ENCODE results near the gene SRPK2.
"Not testable (repeated sequence)": the region's sequence is repeated elsewhere in the genome, so short reads cannot be mapped to it uniquely, and the experiment has no call there.

SRPK2 gene

DNA sequence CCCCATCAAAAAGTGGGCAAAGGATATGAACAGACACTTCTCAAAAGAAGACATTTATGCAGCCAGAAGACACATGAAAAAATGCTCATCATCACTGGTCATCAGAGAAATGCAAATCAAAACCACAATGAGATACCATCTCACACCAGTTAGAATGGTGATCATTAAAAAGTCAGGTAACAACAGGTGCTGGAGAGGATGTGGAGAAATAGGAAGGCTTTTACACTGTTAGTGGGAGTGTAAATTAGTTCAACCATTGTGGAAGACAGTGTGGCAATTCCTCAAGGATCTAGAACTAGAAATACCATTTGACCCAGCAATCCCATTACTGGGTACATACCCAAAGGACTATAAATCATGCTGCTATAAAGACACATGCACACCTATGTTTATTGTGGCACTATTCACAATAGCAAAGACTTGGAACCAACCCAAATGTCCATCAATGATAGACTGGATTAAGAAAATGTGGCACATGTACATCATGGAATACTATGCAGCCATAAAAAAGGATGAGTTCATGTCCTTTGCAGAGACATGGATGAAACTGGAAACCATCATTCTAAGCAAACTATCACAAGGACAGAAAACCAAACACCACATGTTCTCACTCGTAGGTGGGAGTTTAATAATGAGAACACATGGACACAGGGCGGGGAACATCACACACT lies 128.4 kb downstream of the SRPK2 start:
- DNase-seq = not testable (repeated sequence)

DNA sequence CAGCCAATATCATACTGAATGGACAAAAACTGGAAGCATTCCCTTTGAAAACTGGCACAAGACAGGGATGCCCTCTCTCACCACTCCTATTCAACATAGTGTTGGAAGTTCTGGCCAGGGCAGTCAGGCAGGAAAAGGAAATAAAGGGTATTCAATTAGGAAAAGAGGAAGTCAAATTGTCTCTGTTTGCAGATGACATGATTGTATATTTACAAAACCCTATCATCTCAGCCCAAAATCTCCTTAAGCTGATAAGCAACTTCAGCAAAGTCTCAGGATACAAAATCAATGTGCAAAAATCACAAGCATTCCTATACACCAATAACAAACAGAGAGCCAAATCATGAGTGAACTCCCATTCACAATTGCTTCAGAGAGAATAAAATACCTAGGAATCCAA lies 129.8 kb downstream of the SRPK2 start:
- DNase-seq = not testable (repeated sequence)

DNA sequence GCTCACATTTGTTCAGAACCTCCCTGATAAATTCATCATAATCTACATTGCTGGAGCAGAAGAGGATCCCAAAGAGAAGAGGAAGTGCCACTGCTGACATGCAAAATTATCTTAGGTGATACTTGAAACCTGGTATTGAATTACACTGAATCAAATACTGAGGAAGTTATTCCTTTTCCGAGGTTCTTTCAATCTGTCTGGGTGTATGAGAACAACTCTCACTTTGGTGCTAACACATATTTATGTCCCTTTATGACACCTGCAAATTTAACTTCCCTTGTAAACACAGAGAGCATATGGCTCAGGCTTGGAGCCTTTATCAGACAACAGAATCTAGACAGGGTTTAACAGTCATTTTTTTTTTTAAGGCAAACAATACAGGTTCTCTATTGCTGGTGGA lies 131.4 kb downstream of the SRPK2 start:
- no peak for DNase-seq

DNA sequence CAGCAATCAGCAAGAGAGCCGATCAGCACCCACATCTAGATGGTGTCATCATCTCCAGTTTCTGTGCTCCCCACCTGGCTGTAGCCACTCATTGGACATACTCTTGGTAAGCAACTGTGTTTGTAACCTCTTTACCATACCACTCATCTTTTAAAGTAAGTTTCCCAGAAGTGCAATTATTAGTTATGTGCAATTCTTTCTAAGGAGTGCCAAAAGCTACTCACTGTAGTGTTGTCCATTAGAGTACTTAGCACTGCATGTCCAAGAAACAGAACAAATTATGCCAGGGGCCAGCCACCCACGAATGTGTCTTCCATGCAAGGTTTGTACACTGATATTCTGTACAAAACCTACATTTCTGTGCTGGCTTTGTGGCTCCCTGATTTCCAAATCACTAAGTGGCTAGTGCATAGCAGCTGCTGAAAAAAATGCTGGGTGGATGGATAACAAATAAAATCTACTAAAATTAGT lies 131.9 kb downstream of the SRPK2 start:
- no peak for DNase-seq

DNA sequence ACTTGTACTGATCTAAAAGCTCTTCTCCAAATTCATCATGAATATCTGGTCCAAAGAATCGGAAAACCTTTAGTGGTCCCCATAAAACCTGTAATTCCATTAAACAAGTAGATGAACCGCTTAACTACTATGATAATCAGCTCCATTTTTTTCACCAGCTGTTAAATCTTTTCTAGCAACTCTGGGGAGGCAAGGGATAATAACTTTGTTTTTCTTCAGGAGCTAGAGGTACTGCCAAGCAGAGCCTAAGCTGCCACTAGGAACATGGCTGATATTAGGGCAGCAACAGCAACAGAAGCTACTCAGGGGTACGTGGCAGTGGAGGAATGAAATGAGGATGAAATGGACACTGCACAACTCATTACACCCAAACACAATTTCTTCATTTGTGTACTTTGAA lies 138.0 kb downstream of the SRPK2 start:
- no peak for DNase-seq

DNA sequence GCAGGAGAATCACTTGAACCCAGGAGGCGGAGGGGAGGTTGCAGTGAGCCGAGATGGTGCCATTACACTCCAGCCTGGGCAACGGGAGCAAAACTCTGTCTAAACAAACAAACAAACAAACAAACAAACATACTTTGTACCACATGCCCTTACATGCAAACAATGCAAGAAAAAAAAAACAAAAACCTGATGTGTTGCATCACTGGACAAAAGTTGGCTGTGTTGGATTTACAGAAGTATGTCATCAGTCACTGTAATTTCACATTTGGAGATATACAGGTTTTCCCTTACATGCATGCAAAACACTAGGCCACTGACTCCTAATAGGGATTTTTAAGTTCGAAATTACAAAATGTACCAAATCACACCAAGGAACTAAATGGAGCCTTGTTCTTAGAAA lies 138.5 kb downstream of the SRPK2 start:
- no peak for DNase-seq

DNA sequence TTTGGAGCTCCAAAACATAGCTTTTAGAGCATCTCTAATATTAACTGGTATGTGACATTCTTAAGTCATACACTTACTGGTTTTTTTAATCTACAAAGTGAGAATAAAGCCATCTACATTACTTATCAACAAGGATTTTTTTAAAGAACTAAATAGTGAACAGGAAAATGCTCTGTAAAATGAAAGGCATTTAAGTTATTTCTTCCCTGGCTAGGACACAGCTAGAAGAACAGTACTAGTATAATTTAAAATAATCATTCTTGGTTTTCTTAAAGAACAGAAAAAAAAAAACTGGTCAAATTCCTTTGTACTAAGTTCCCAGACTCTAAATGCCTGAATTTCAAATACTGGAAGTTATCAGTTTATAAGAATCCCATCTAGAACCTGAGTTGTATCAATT lies 139.5 kb downstream of the SRPK2 start:
- DNase-seq = no peak

DNA sequence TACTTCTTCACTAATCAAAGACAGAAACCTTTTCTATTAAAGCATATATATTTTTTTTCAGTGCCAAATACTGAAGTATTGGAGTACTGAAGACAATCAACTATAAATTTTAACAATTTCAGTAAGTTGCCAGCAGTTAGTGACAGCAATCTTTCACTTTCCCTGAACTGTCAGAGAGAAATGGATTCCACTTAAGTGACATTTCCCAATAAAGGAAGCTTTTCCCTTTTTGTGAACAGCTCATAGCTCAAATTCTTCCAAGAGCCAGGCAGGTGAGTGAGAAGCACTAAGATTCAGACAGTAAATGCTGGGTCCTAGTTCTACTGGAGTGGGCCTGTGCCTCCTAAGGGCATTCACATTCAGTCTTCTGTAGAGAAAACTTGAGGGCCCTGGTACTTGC lies 142.0 kb downstream of the SRPK2 start:
- DNase-seq = no peak

DNA sequence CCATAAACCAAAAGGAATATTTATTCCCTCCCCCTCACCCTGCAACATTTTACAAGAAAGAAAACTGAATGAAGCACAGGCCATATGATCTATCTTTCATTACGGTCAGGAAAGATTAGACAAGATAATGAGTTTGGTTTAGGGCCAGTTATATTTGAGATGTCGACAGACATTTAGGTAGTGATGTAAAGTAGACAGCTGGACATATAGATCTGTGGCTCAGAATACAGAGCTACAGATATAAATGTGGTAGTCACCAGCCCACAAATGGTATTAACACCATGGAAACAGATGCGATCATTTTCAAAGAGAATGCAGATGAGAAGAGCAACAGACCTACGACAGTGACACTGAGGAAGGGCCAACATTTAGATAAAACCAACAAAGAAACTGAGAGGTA lies 142.5 kb downstream of the SRPK2 start:
- no peak for DNase-seq

DNA sequence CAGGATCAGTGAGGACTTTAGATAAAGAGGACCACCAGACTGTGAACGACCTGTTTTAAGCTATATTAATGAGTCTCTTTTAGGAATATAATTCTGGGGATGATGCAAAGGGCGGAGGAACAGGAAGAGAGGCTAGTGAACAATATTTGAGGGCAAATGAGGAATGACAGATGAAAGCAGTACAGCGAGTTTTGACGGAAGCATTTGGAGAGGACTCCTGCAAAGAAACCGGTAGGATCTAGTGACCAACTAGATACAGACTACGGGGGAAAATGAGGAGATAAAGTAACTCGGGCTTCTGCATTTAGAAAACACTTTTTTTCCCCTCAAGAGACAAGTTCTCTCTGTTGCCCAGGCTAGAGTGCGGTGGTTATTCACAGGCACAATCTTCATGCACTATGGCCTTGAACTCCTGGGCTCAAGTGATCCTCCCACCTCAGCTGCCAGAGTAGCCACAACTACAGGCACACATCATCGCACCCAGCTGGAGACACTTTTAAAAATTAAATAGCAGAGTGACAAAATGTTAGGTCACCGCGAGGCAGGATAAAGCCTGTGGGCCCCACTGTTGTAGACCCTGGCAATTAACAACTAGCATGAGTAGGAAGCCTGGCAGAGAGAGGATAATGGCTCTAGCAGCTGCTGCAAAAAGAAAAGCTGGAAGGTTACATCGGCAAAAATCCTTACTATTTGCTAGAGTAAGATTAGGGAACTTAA lies 143.2 kb downstream of the SRPK2 start:
- DNase-seq = no peak

DNA sequence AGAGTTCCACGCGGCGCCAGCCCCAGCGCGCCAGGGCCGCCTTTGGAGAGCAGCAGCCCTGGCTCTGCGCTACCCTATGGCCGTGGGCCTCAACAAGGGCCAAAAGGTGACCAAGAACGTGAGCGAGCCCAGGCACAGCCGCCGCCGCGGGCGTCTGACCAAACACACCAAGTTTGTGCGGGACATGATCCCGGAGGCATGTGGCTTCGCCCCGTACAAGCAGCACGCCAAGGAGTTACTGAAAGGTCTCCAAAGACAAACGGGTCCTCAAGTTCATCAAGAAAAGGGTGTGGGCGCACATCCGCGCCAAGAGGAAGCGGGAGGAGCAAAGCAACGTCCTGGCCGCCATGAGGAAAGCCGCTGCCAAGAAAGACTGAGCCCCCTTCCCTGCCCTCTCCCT lies 144.1 kb downstream of the SRPK2 start:
- DNase-seq = no peak

DNA sequence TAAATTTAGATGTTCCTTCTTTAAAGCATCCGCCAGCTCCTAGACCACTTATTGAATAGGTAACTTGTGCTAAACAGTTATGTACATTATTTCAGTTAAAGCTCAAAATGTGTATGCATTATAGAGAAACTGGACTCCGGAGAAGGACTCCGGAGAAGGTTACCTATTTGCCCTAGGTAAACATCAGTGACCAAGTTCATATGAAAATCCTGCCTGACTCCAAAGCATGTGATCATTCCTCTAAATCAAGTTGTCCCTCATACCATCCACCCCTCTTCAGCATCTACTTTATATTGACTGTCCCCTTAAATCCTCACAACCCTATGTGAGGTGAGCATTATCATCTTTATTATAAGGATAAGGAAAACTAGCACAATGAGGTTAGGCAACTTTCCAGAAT lies 147.5 kb downstream of the SRPK2 start:
- DNase-seq = no peak

DNA sequence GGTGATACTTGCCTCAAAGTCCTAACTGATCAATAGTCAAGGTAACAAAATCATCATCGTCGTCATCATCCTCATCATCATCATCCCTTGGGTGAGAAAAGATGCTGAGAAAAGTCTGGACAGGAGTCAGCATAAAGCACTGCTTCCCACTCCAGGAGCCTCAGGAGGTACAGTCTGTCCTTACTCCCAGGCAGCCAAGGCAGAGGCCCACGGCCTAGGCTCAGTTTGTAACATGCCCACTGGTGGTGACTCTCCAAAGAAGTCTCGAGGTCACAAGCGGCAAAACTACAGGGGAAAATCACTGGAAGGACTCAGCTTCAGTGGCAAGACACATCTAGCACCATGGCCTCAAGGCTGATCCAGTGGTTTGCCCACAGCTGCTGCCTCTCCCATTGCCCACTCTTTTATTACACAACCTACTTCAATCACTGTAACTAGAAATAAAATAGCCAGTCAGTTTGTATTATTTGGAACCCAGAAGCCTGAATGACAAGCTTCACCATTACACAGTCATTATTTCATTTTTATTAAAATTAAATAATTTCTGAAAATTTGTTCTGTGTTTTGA lies 150.4 kb downstream of the SRPK2 start:
- no peak for DNase-seq

DNA sequence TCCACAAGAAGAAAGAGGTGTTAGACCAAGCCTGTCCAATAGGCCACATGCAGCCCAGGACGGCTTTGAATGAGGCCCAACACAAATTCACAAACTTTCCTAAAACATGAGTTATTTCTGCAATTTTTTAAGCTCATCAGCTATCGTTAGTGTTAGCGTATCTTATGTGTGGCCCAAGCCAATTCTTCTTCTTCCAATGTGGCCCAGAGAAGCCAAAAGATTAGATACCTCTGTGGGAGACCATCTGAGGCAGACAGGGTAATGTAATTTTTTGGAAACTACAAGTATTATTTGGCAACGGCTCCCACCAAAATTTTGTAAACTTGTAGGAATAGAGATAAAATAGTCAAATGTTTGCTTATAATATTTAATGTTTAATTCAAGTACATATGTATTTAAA lies 153.8 kb downstream of the SRPK2 start:
- no peak for DNase-seq

DNA sequence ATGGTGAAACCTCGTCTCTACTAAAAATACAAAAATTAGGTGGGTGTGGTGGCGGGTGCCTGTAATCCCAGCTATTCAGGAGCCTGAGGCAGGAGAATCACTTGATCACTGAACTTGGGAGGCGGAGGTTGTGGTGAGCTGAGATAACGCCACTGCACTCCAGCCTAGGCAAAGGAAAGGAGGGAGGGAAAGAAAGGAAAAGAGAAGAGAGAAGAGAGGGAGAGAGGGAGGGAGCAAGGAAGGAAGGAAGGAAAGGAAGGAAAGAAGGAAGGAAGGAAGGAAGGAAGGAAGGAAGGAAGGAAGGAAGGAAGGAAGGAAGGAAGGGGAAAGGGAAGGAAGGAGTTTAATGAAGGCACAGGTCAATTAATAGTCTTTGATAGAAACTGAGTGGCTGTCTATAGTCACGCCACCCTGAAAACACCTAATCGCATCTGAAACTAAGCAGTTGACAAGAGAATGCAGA lies 155.9 kb downstream of the SRPK2 start:
- not testable (repeated sequence) for DNase-seq

DNA sequence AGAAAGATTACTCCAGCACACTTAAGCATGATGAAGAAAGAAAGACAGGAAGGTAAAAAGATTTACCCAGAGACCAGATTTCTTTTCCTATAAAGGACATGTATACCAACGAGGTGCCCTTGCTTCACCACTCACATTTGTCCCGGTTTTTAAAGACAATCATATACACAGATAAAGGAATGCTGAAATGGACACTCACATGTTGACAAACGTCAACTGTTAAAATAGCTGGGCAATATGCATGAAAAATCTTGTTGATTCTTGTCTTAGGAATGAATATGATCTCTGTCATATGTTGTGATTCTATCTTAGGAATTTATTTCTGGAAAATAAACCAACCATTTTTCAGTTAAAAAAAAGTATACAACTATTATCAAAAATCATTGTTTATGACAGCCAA lies 158.2 kb downstream of the SRPK2 start:
- DNase-seq = no peak

DNA sequence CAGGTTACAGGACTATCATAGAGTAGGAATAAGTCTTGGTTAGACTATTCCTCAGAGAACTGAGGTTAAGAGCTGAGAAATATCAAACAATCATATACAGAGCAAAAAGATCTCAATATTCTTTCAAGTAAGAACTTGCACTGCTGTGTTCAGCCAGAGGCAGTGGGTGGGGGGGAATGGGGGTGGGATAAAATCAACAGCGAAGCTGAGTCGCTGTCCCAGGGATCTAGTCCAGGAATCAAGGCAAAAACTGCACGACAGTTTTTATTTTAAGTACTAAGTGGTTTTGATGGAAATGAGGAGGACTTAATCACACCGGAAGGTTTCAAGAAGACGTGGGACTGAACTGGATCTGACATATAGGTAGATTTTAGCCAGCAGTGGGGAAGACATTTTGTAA lies 159.1 kb downstream of the SRPK2 start:
- DNase-seq = no peak

DNA sequence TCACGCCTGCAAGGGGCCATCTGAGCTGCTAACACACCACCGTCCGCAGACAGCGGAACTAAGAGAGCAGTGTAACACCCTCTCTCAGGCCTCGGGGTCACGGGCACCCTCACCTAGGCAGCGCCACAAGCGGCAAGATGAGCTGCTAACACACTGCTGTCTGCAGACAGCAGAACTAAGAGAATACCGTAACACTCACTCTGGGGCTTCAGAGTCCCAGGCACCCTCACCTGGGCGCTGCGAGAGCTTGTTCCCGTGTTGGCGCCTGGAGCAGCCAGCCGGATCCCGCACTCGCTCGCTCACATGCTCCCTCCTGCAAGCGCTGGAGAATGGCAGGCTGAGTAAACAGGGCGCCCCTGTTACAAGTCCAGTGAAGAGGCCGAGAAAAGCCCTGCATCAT lies 160.2 kb downstream of the SRPK2 start:
- no peak for DNase-seq

DNA sequence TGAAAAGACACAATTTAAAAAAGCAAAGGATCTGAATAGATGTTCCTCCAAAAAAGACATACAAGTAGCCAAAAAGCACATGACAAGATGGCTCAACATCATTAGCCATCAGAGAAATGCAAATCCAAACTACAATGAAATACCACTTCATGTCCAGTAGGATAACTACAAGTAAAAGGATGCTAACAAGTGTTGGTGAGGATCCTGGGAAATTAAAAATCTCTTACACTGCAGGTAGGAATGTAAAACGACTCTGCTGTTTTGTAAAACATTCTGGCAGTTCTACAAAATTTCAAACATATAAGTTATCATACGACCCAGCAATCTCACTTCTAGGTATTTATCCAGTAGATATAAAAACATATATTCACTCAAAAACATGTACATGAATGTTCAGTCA lies 161.3 kb downstream of the SRPK2 start:
- DNase-seq = no peak

DNA sequence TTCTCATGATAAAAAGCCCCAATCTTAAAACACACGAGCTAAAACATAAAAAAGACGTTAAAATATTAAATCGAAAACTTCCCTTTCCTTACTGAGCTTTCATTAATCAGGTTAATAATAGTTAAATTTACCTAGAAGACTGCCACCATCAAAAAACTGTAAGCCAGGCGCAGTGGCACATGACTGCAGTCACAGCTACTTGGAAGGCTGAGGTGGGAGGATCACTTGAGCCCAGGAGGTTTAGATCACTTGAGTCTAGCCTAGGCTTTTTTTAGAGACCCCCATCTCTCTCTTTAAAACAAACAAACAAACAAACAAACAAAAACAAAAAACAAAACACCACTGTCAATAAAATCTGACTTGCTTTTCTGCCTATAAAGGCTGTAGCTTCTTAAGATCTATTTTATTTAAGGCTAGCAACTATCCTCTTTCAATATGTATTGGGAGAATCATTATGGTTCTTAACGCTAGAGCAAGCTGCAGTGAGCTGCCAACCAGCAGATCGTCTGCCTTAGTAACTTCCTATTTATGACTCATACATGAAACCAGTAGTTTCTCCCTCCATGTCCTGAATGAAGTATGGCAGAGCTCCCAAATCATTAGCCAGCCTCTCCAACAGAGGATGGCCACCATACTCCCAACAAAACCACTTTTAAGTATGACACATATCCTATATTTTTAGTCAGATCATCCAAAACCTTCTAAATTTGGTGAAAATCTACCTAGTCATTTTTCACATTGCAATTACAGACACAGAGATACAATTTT lies 163.7 kb downstream of the SRPK2 start:
- DNase-seq = no peak

DNA sequence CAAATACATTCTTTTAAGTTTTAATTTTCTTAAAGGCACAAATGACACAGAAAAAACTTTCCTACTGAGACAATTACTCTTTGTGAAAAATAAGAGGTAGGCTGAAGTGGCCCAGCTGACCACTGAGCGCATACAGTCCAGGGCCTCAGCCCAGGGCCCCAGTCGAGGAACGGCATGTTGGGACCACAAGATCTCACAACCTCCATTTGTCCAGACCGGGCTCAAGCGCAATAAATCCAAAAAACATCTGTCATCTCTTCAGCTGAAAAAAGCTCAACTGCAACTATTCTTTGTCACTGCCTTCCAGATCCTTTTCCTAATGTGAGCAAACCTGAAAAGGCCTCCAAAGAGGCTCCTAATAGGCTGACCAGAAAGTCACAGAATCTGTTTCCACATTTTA lies 165.8 kb downstream of the SRPK2 start:
- no peak for DNase-seq

DNA sequence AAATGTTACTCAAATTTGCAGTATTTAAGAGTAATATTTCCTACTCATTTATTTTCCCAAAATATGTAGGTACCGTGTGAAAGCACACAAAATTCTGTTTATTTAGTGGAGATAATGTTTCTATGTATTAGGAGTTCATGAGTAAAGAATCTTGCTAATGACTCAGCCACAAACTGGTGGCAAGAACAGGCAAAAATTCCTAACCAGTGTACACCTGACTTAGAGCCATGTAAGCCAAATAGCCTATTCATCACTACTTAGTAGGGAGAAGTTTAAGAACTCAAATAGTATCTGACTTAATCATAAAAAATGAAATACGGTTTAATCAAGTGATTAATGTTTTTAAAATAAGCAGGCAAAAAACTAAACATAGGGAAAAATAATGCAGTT lies 169.0 kb downstream of the SRPK2 start:
- no peak for DNase-seq

DNA sequence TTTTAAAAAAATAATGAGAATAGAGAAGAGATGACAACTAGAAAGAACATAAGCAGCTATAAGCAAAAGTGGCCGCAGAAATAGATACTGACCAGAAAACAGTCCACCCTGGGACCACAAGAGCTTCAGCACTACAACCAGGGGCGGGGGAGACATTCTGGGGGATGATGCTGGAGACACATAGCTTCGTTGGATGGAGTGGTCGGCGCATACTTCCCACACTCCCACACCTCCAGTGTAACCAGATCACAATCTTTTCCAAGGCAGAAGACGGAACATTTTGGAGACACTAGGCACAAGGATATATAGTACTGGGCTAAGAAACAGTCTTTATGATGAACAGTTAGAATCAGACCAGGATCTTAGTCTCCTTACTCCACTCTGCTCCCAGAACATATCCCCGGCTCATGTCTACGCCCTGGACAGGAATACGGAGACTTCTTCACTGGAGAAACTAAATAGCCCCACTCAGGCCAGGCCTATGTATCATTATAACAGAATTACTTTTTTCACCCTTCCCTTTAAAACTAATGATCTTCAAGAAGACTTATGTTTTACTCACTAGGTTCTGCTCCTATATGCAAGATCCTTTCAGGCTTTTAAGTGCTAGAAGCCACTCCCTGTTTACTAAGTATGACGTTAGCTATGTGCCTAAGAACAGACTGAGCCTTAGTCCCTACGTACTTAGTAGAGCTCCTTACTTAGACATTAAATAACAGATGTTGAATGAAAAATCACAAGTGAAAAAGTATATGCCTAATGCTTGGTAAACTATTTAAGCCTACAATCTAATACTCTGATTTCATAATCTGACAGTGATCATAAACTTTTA lies 169.6 kb downstream of the SRPK2 start:
- no peak for DNase-seq

Data from CD4-positive, alpha-beta T cell treated with Interleukin-1 beta for 1 hour (primary cell).